RCC 7860 (cell line): Measurements from ENCODE around the gene ADAP2.
A peak's percentile ranks its signal among the peaks of the same experiment; 100 is the strongest.
"Not testable (repeated sequence)": the region's sequence is repeated elsewhere in the genome, so short reads cannot be mapped to it uniquely, and the experiment has no call there.

Experiments
- DNase-seq: peaks from one replicate; pipeline ENCODE4 v3.0.0-alpha.2; 2015; ENCODE audit warnings: low spot score
- FAIRE-seq: peaks from 2 replicates; lab custom pipeline; 2012; peaks lifted over from hg19 to GRCh38; lab: Jason Lieb, UNC

Gene ADAP2, protein sequence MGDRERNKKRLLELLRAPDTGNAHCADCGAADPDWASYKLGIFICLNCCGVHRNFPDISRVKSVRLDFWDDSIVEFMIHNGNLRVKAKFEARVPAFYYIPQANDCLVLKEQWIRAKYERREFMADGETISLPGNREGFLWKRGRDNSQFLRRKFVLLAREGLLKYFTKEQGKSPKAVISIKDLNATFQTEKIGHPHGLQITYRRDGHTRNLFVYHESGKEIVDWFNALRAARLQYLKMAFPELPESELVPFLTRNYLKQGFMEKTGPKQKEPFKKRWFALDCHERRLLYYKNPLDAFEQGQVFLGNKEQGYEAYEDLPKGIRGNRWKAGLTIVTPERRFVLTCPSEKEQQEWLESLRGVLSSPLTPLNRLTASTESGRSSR

DNA sequence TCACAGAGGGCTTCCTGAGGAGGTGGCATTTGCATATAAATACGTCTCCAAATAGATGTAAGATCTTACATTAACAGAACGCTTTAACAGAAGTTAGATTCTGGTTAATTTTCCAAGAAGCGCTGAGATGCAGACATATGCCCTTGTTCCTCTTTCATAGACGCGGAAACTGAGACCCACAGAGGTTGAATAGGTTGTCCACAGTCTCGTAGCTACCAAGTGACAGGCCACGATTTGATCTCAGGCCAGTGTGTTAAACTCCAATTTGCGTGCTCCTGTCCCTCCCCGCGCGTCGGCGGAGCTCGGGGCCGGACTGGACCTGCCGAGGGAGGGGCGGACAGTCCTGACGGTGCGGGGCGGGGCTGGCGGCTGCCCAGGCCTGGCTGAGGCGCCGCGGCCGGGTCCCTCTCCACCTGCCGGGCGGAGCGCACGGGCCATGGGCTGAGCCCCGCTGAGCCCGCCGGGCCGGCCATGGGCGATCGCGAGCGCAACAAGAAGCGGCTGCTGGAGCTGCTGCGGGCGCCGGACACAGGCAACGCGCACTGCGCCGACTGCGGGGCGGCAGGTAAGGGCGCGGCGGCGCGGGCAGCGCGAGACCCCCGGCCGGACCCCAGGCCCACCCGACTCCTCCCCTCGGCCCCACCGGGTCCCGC, at the start of gene ADAP2:
Gene ADAP2, plus strand, starts transcription at position 402 of the 653 bp plus-strand sequence. Its CDS starts 70 bp downstream, at position 472.
- peak; percentile 17 for DNase-seq

GRCh38 chr17:30886187-30886586, 35.6 kb upstream of the ADAP2 start:
- no peak for FAIRE-seq
- DNase-seq = no peak

More for the DNA sequence above, at the start of gene ADAP2:
- FAIRE-seq = no peak

GRCh38 chr17:30894236-30894635, 27.5 kb upstream of the ADAP2 start:
- no peak for FAIRE-seq
- DNase-seq = no peak

DNA sequence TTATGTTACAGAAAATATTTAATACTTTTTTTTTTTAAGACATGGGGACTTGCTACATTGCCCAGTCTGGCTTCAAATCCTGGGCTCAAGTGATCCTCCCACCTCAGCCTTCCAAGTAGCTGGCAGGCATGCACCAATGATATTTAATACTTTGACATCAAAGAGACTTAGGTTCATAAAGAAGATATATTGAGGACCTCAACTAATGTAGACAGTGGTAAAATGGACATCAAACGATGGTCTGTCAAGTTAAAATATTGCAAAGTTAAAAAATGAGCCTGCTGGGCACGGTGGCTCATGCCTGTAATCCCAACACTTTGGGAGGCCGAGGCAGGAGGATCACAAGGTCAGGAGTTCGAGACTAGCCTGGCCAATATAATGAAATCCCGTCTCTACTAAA, 24.4 kb upstream of the ADAP2 start:
- DNase-seq = no peak
- FAIRE-seq = no peak

DNA sequence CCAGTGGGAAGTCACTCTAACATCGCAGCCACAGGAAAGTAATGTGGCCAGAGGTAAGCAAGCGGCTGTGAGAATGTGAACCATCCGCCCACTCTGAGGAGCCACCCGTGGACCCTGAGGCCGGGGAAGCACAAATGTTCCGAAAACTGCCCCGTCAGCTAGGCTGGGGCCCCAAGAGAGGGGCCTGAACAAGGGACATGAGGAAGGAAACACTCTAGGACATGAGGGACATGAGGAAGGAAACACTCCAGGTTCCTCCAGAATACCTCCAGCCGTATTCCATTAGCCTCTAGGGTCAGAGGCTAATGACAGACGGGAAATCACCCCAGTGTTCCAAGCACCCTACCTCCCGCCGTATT, 16.0 kb upstream of the ADAP2 start:
- FAIRE-seq = no peak
- DNase-seq = no peak

- FAIRE-seq (no peak), DNase-seq (peak; percentile 81)
Observed at GRCh38 chr17:30906101-30906911, 15.4 kb upstream of the ADAP2 start, which contains the start of gene TEFM. Gene TEFM (minus strand): TSS chr17:30906238. CDS start chr17:30906198, 40 bp downstream.

DNA sequence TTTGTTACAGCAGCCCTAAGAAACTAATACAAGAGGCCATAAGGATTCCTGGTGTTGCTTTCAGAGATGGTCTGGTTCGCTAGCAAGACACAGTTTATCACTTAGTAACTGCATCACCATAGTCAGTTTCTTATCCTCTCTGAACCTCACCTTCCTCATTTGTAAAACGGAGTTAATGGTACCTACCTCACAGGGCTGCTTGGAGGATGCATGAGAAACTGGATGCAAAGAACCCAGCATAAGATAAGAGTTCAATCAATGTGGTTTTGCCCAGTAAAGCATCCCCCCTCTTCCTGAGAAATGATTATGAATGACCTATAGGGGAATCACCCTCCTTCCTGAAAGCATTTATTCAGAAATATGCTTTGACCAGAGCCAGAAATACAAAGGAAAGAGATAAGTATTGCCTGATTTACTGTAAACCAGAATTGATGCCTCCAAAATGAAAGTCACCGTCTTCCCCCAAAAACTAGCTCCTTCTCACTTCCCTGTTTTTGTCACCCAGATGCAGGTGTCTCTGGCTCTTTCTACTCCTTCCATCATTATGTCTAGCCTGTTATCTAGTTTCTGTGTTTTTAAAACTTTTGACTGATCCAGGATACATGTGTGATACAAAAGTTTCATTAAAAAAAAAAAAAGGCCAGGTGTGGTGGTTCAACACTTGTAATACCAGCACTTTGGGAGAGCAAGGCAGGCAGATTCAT, 12.9 kb upstream of the ADAP2 start:
- FAIRE-seq (no peak), DNase-seq (no peak)

GRCh38 chr17:30910151-30910550, 11.6 kb upstream of the ADAP2 start:
- not testable (repeated sequence) for FAIRE-seq, DNase-seq

DNA sequence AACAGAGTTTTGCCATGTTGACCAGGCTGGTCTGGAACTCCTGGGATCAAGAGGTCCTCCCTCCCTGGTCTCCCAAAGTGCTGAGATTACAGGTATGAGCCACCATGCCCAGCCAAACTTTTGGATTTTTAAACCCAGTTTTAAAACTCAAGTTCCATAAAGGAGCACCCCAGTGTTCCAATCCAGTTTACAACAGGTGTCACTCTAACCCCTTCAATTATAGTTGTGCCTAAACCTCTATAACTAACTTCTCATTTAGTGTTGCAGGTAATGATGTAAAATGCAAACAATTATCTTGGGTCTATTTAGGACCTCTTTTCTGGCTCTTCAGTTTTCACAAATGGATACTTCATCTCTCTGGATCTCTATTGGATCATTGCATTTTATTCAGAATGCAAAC, 7.8 kb upstream of the ADAP2 start:
- FAIRE-seq (no peak), DNase-seq (no peak)

GRCh38 chr17:30915833-30916611, 5.7 kb upstream of the ADAP2 start:
- no peak for FAIRE-seq
- DNase-seq = no peak

GRCh38 chr17:30917050-30917449, 4.7 kb upstream of the ADAP2 start:
- FAIRE-seq = no peak

GRCh38 chr17:30920282-30920681, 1.5 kb upstream of the ADAP2 start:
- peak; percentile 70 for DNase-seq

More at GRCh38 chr17:30917050-30917449, 4.7 kb upstream of the ADAP2 start:
- no peak for DNase-seq

GRCh38 chr17:30920683-30921543, 832 bp upstream of the ADAP2 start:
- FAIRE-seq (no peak), DNase-seq (no peak)

More at GRCh38 chr17:30920282-30920681, 1.5 kb upstream of the ADAP2 start:
- peak; percentile 72 for FAIRE-seq

GRCh38 chr17:30922235-30923030, 688 bp downstream of the ADAP2 start:
- DNase-seq (no peak), FAIRE-seq (no peak)

DNA sequence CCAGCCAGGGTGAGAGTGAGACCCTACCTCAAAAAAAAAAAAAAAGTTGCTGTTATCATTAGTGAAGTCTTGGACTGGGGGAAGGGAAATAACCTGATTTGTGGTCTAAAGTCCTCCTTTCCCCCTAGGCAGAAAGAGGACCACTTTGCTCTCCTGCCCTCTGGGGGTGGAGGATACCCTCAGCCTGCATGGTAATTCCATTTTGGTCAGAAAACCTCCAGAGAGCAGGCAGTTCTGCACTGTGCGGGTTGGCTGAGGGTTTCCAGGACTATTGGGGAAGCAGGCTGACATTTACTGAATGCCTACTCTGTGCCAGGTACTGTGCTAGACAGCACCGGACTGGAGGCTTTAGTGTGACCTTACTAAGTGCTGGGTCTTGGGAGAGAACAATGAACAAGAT, 2.6 kb downstream of the ADAP2 start:
- DNase-seq = no peak

DNA sequence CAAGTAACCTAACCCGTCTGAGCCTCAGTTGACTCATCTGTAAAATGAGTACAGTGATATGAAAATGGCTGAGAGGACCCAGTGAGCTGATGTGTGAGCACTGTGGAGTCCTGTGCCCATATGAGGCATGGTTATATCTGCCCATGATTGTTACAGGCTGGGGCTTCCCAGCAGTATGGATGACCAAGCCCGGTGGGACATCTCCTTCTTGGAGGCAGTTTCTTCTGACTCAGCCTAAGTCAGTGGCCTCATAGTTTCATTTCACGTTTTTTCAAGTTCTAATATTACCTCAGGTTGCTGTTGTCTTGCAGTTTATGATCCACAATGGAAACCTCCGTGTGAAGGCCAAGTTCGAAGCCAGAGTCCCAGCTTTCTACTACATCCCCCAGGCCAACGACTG, 4.8 kb downstream of the ADAP2 start:
- FAIRE-seq = no peak
- peak; percentile 20 for DNase-seq

More for the DNA sequence above, 2.6 kb downstream of the ADAP2 start:
- no peak for FAIRE-seq

DNA sequence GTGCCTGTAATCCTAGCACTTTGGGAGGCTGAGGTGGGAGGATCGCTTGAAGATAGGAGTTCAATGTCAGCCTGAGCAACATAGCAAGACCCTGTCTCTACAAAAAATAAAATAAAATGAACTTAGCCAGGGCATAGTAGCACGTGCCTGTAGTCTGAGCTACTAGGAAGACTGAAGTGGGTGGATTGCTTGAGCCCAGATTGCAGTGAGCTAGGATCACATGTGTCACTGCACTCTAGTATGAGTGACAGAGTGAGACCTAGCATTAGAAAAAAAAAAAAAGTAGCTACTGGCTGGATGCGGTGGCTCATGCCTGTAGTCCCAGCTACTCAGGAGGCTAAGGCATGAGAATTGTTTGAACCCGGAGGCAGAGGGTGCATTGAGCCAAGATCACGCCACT, 6.0 kb downstream of the ADAP2 start:
- FAIRE-seq (no peak), DNase-seq (no peak)

DNA sequence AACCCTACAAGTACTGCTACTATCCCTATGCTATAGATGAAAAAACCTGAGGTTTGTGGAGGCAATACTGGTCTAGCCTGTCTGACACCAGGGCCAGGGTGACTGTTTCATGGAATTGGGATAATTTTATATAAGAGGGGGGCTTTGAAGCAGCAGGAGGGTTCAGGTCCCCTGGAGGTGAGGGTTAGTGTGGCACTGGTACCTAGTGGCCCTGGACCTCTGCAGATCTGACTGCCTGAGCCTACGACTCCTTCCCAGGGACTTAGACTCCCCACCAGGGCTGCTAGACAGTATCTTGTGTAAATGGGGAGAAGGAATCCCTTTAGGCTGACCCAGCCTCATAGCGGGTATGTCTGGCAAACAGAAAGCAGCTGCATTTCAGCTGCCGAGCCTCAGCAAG, 6.8 kb downstream of the ADAP2 start:
- FAIRE-seq (no peak), DNase-seq (no peak)
